Ishikawa (cell line): ENCODE results near the gene HGD.

Experiments
- CEBPB ChIP-seq: IDR thresholded peaks from 2 replicates; pipeline ENCODE4 v1.6.1; 2012
- CREB1 ChIP-seq: IDR thresholded peaks from 2 replicates; pipeline ENCODE4 v1.6.1; 2012; ENCODE audit warnings: low read depth
- EGR1 ChIP-seq: IDR thresholded peaks from 2 replicates; pipeline ENCODE4 v1.6.1; 2012
- EP300 ChIP-seq: IDR thresholded peaks from 2 replicates; pipeline ENCODE4 v1.6.1; 2012; ENCODE audit warnings: borderline replicate concordance
- FOXM1 ChIP-seq: IDR thresholded peaks from 2 replicates; pipeline ENCODE4 v1.6.1; 2012; ENCODE audit warnings: low read depth, borderline replicate concordance
- MAX ChIP-seq: IDR thresholded peaks from 2 replicates; pipeline ENCODE4 v1.6.1; 2012
- NFIC ChIP-seq: IDR thresholded peaks from 2 replicates; pipeline ENCODE4 v1.6.1; 2012
- RAD21 ChIP-seq: IDR thresholded peaks from 2 replicates; pipeline ENCODE4 v1.6.1; 2012; ENCODE audit warnings: low read depth
- REST ChIP-seq: IDR thresholded peaks from 2 replicates; pipeline ENCODE4 v1.6.1; 2012; ENCODE audit warnings: low read depth, mild to moderate bottlenecking
- TAF1 ChIP-seq: IDR thresholded peaks from 2 replicates; pipeline ENCODE4 v1.6.1; 2012; ENCODE audit warnings: low read depth, mild to moderate bottlenecking
- TCF12 ChIP-seq: IDR thresholded peaks from 2 replicates; pipeline ENCODE4 v1.6.1; 2012; ENCODE audit warnings: low read depth
- TEAD4 ChIP-seq: IDR thresholded peaks from 2 replicates; pipeline ENCODE4 v1.6.1; 2012
- USF1 ChIP-seq: IDR thresholded peaks from 2 replicates; pipeline ENCODE4 v1.6.1; 2012
- YY1 ChIP-seq: IDR thresholded peaks from 2 replicates; pipeline ENCODE4 v1.6.1; 2012; ENCODE audit warnings: low read depth
- ZBTB7A ChIP-seq: IDR thresholded peaks from 2 replicates; pipeline ENCODE4 v1.6.1; 2012; ENCODE audit warnings: low read depth

HGD gene

GRCh38 chr3:120678331-120678947 is 3.6 kb downstream of the HGD start:
- no peak for TF ChIP-seq TEAD4
- TF ChIP-seq TAF1, result no peak
- TF ChIP-seq REST, result no peak
- TF ChIP-seq USF1, result no peak
- no peak for TF ChIP-seq YY1
- TF ChIP-seq RAD21, result no peak
- no peak for TF ChIP-seq MAX
- TF ChIP-seq NFIC, result no peak
- TF ChIP-seq TCF12, result no peak
- TF ChIP-seq CREB1, result no peak

- TF ChIP-seq CEBPB (no peak), NFIC (no peak), EP300 (no peak), CREB1 (no peak), ZBTB7A (no peak), USF1 (no peak), RAD21 (no peak), REST (no peak), TAF1 (no peak), EGR1 (no peak), YY1 (no peak), FOXM1 (no peak), TCF12 (no peak)
Observed at GRCh38 chr3:120673116-120673515, 8.9 kb downstream of the HGD start.

GRCh38 chr3:120670576-120670975 is 11.5 kb downstream of the HGD start:
- no peak for TF ChIP-seq NFIC

- TF ChIP-seq EP300 (no peak), NFIC (no peak)
Observed at GRCh38 chr3:120664926-120665325, 17.1 kb downstream of the HGD start.

GRCh38 chr3:120661945-120662344 is 20.1 kb downstream of the HGD start:
- TF ChIP-seq RAD21 (no peak), MAX (no peak)

GRCh38 chr3:120661106-120661905 is 20.7 kb downstream of the HGD start:
- TF ChIP-seq EGR1, result no peak
- no peak for TF ChIP-seq MAX
- no peak for TF ChIP-seq TAF1
- TF ChIP-seq CEBPB, result no peak
- TF ChIP-seq YY1, result no peak
- TF ChIP-seq REST, result no peak
- no peak for TF ChIP-seq ZBTB7A
- TF ChIP-seq FOXM1, result no peak
- TF ChIP-seq NFIC, result no peak
- no peak for TF ChIP-seq CREB1
- no peak for TF ChIP-seq TEAD4
- no peak for TF ChIP-seq USF1
- TF ChIP-seq RAD21, result no peak
- TF ChIP-seq TCF12, result no peak
- TF ChIP-seq EP300, result no peak
